PC-3 (cell line): Measurements from ENCODE around the gene KRTAP9-3. TPM values are rescaled to one million over a fixed set of nuclear protein-coding genes. Genes with fewer than 3 reads are reported as not detected.
"Not testable (repeated sequence)": the region's sequence is repeated elsewhere in the genome, so short reads cannot be mapped to it uniquely, and the experiment has no call there.

ENCODE experiments used
- ATAC-seq: fragments of 200-7000 bp; cut with Tn5 transposase; 2 replicates; pipeline ENCODE4 v1.9.1; 2020; ENCODE audit warnings: mild to moderate bottlenecking, moderate library complexity
- Bru-seq: library from RNA; stranded (reverse); fragments of 400-500 nt; gene quantifications from one replicate; lab custom pipeline; 2021; lab: Mats Ljungman, UMichigan
- BruChase-seq, 2 experiments: library from RNA; stranded (reverse); fragments of 400-500 nt; gene quantifications; one replicate each; lab custom pipeline; 2021; lab: Mats Ljungman, UMichigan
- BruUV-seq: library from RNA; stranded (reverse); fragments of 400-500 nt; replicated peaks from 2 replicates; lab custom pipeline; 2021; lab: Mats Ljungman, UMichigan
- CTCF ChIA-PET: fragments of 300-600 bp; sonication (Branson Sonifier 250); formaldehyde crosslinking; loops from one replicate; lab custom pipeline; 2022; ENCODE audit warnings: antibody characterized with exemption; lab: Charles Lee
- POLR2A ChIA-PET: fragments of 300-600 bp; sonication (Branson Sonifier 250); formaldehyde crosslinking; loops from one replicate; lab custom pipeline; 2022; ENCODE audit warnings: antibody characterized with exemption; ENCODE audit not compliant: unreplicated experiment; lab: Charles Lee
- DNase-seq: peaks from one replicate; pipeline ENCODE4 v3.0.0-alpha.2; 2015
- H2AFZ ChIP-seq: fragments of 300-600 bp; sonication (generic); 2 replicates; pipeline ENCODE4 v1.6.0; 2016; ENCODE audit warnings: antibody characterized with exemption, low read length
- H3F3A ChIP-seq: fragments of 300-600 bp; sonication (generic); one replicate; pipeline ENCODE4 v1.6.0; 2017; ENCODE audit warnings: antibody characterized with exemption, low read length, control low read depth, mild to moderate bottlenecking; ENCODE audit not compliant: unreplicated experiment
- H3K27ac ChIP-seq: fragments of 300-600 bp; sonication (generic); 2 replicates; pipeline ENCODE4 v1.5.1; 2016; ENCODE audit warnings: mild to moderate bottlenecking, low read length
- H3K27me3 ChIP-seq: fragments of 300-600 bp; sonication (generic); 2 replicates; pipeline ENCODE4 v1.6.1; 2016; ENCODE audit warnings: low read length, mixed read lengths
- H3K36me3 ChIP-seq: fragments of 300-600 bp; sonication (generic); 2 replicates; pipeline ENCODE4 v1.6.1; 2016; ENCODE audit warnings: low read depth, mixed run types, low read length, mixed read lengths
- H3K4me1 ChIP-seq: fragments of 300-600 bp; sonication (generic); 2 replicates; pipeline ENCODE4 v1.5.1; 2016; ENCODE audit warnings: low read length; ENCODE audit not compliant: insufficient read depth
- H3K4me2 ChIP-seq: fragments of 300-600 bp; sonication (generic); 2 replicates; pipeline ENCODE4 v1.6.0; 2016; ENCODE audit warnings: low read length
- H3K4me3 ChIP-seq: fragments of 300-600 bp; sonication (generic); 2 replicates; pipeline ENCODE4 v1.5.1; 2016; ENCODE audit warnings: mild to moderate bottlenecking, low read length, mixed read lengths
- H3K79me2 ChIP-seq: fragments of 300-600 bp; sonication (generic); 2 replicates; pipeline ENCODE4 v1.6.1; 2017; ENCODE audit warnings: low read length, mixed read lengths
- H3K9ac ChIP-seq: fragments of 300-600 bp; sonication (generic); 2 replicates; pipeline ENCODE4 v1.6.0; 2016; ENCODE audit warnings: mild to moderate bottlenecking, low read length
- H3K9me2 ChIP-seq: fragments of 300-600 bp; sonication (generic); replicated peaks from 2 replicates; pipeline ENCODE4 v1.6.1; 2016; ENCODE audit warnings: mixed run types, low read length, mixed read lengths
- H3K9me3 ChIP-seq: fragments of 300-600 bp; sonication (generic); 2 replicates; pipeline ENCODE4 v1.6.1; 2016; ENCODE audit warnings: low read length, mixed read lengths
- H4K20me1 ChIP-seq: fragments of 300-600 bp; sonication (generic); 2 replicates; pipeline ENCODE4 v1.6.1; 2016; ENCODE audit warnings: low read length, mixed read lengths
- CTCF ChIP-seq: fragments of 300-600 bp; sonication (generic); conservative IDR thresholded peaks from 2 replicates; pipeline ENCODE4 v1.5.1; 2017; ENCODE audit warnings: antibody characterized with exemption, low read depth, mild to moderate bottlenecking, low read length
- EZH2 ChIP-seq: fragments of 300-600 bp; sonication (generic); IDR thresholded peaks from one replicate; pipeline ENCODE4 v1.6.1; 2017; ENCODE audit warnings: antibody characterized with exemption, mild to moderate bottlenecking, low read length; ENCODE audit not compliant: unreplicated experiment
- EZH2phosphoT487 ChIP-seq: fragments of 300-600 bp; sonication (generic); IDR thresholded peaks from 2 replicates; pipeline ENCODE4 v1.6.1; 2018; ENCODE audit warnings: mild to moderate bottlenecking, antibody characterized with exemption, low read length, borderline replicate concordance
- intact Hi-C: fragments of 100-400 bp; cut with micrococcal nuclease; formaldehyde crosslinking; loops from 2 replicates; pipeline ENCODE4 v1.9.0; 2023
- long read RNA-seq: library from polyadenylated mRNA; unstranded; transcript quantifications from one replicate; pipeline ENCODE4 v2.0.0, GENCODE V29; 2021; ENCODE audit not compliant: unreplicated experiment
- total RNA-seq: library from RNA; depleted of rRNA; stranded (reverse); fragments of >200 nt; gene quantifications from 2 replicates; pipeline ENCODE4 v1.2.3, GENCODE V29; 2014; rRNA removed

Gene KRTAP9-3
- total RNA-seq, result not detected in 2 replicates
- Bru-seq, nascent RNA, result not detected
- BruChase-seq, experiment 1, labeled RNA remaining after a 6-hour chase, result not detected
- not detected for BruChase-seq, experiment 2, labeled RNA remaining after a 2-hour chase
- long read RNA-seq, result 0 reads

- H3F3A ChIP-seq, H3K79me2 ChIP-seq, intact Hi-C loops, H3K27ac ChIP-seq, H3K9ac ChIP-seq, H3K36me3 ChIP-seq, DNase-seq, H4K20me1 ChIP-seq, H3K4me3 ChIP-seq, POLR2A ChIA-PET, CTCF ChIA-PET, H3K27me3 ChIP-seq, ATAC-seq, BruUV-seq, H3K4me1 ChIP-seq, H2AFZ ChIP-seq, H3K9me2 ChIP-seq, H3K9me3 ChIP-seq, H3K4me2 ChIP-seq: not testable (repeated sequence)
Observed at GRCh38 chr17:41232399-41233105, at the start of gene KRTAP9-3. KRTAP9-3 (plus strand) TSS chr17:41232449; CDS start chr17:41232502, 53 bp downstream.

DNA sequence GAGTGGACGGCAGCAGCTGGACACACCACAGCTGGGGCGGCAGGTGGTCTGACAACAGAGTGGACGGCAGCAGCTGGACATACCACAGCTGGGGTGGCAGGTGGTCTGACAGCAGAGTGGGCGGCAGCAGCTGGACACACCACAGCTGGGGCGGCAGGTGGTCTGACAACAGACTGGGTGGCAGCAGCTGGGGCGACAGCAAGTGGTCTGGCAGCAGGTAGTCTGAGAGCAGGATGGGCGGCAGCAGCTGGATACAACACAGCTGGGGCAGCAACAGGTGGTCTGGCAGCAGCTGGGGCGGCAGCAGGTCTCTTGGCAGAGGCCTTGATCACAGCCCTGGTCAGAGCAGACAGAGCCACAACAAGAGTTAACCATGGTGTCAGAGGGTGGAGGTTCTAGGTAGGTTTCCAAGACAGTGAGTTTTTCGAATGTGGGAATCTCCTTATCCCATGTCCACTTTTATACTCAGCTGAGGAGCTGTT, 47.7 kb upstream of the KRTAP9-3 start, which contains the start of gene KRTAP4-1:
Gene KRTAP4-1, minus strand, starts transcription at position 432 of the 482 bp plus-strand sequence. Its CDS starts 57 bp downstream, at position 375.
- ChIA-PET CTCF (no interaction called here), POLR2A (no interaction called here)
- H3K27me3 ChIP-seq, result no peaks in the 10 kb centered on the region
- no peak within 1 kb of the TSS for H3K4me2 ChIP-seq
- H3K9ac ChIP-seq, result no peak within 1 kb of the TSS
- H3K27ac ChIP-seq, result no peak within 1 kb of the TSS
- H3K9me3 ChIP-seq, result no peaks in the 10 kb centered on the region
- TF ChIP-seq CTCF, result no peak
- TF ChIP-seq EZH2phosphoT487, result no peak
- TF ChIP-seq EZH2, result no peak
- intact Hi-C loops, result no loop called here
- no TSS peak for BruUV-seq
- H3K4me3 ChIP-seq, result no peak within 1 kb of the TSS
- H3K4me1 ChIP-seq, result no peaks in the 10 kb centered on the region
- ATAC-seq, result no peak
- no peaks in the 10 kb centered on the region for H3K79me2 ChIP-seq
- no peaks in the 10 kb centered on the region for H3F3A ChIP-seq
- no peak within 1 kb of the TSS for H2AFZ ChIP-seq
- no peaks in the 10 kb centered on the region for H3K36me3 ChIP-seq
- no peaks in the 10 kb centered on the region for H3K9me2 ChIP-seq
- H4K20me1 ChIP-seq, result no peaks in the 10 kb centered on the region
- DNase-seq, result no peak

DNA sequence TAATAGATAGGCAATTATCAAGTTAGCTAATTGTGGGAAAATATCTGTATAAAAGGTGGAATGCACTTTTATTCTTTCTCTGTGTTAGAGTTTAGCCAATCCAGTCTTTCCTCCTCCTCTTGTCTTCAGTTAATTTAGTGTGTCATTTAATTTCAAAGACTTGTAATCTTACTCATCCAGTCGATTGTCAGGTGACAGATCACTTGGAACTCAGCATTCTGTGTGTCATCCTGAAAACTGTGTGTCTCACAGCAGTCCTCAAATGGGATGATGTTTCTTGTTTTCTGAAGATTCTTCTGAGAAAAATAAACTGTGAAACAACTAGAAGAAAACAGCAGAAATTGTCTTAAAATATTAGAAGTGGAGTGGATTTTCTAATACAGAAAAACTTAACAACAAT, 47.2 kb upstream of the KRTAP9-3 start:
- Histone ChIP-seq H3K4me2 (no peak overlapping the region), H3K27me3 (no peaks in the 10 kb centered on the region), H3K79me2 (no peaks in the 10 kb centered on the region), H4K20me1 (no peaks in the 10 kb centered on the region), H3K27ac (no peak overlapping the region), H3K36me3 (no peaks in the 10 kb centered on the region), H3F3A (no peaks in the 10 kb centered on the region), H3K9ac (no peak overlapping the region), H3K4me1 (no peaks in the 10 kb centered on the region), H3K9me2 (no peaks in the 10 kb centered on the region), H2AFZ (no peak overlapping the region), H3K9me3 (no peaks in the 10 kb centered on the region), H3K4me3 (no peak overlapping the region)
- intact Hi-C loops, result no loop called here
- ChIA-PET POLR2A (no interaction called here), CTCF (no interaction called here)
- DNase-seq (no peak), ATAC-seq (no peak)
- TF ChIP-seq CTCF, result no peak
- TF ChIP-seq EZH2, result no peak
- no peak for TF ChIP-seq EZH2phosphoT487
- no TSS peak for BruUV-seq
